HepG2 (cell line): ENCODE results near the gene FN1. TPM values are rescaled to one million over a fixed set of nuclear protein-coding genes. Genes with fewer than 3 reads are reported as not detected.

Experiments used
- AKNA ChIP-seq: sonication (generic); formaldehyde crosslinking; IDR thresholded peaks from 2 replicates; pipeline ENCODE4 v1.4.0; 2020; ENCODE audit warnings: missing genetic modification reagents, borderline replicate concordance
- ATF1 ChIP-seq: IDR thresholded peaks from 2 replicates; pipeline ENCODE4 v1.6.1; 2016; ENCODE audit warnings: mild to moderate bottlenecking, control low read depth
- BCL6 ChIP-seq: IDR thresholded peaks from 2 replicates; pipeline ENCODE4 v1.6.1; 2016; ENCODE audit warnings: missing genetic modification reagents, missing compliant biosample characterization
- CCDC6 ChIP-seq: sonication (generic); formaldehyde crosslinking; IDR thresholded peaks from 2 replicates; pipeline ENCODE4 v1.8.1; 2022; ENCODE audit warnings: mild to moderate bottlenecking, missing genetic modification reagents, moderate library complexity
- ELF4 ChIP-seq: sonication (generic); formaldehyde crosslinking; IDR thresholded peaks from 2 replicates; pipeline ENCODE4 v1.5.0; 2020; ENCODE audit warnings: missing genetic modification reagents, mild to moderate bottlenecking, moderate library complexity, borderline replicate concordance
- HMG20A ChIP-seq: IDR thresholded peaks from 2 replicates; pipeline ENCODE4 v1.6.1; 2016; ENCODE audit warnings: borderline replicate concordance
- KDM5B ChIP-seq: sonication (generic); formaldehyde crosslinking; IDR thresholded peaks from 2 replicates; pipeline ENCODE4 v1.4.0; 2020; ENCODE audit warnings: missing genetic modification reagents, mild to moderate bottlenecking, borderline replicate concordance
- NFKB2 ChIP-seq: sonication (generic); formaldehyde crosslinking; IDR thresholded peaks from 2 replicates; pipeline ENCODE4 v1.4.0; 2020; ENCODE audit warnings: missing genetic modification reagents, borderline replicate concordance
- ONECUT2 ChIP-seq: sonication (generic); formaldehyde crosslinking; IDR thresholded peaks from 2 replicates; pipeline ENCODE4 v1.4.0; 2020; ENCODE audit warnings: missing genetic modification reagents
- REL ChIP-seq: sonication (generic); formaldehyde crosslinking; conservative IDR thresholded peaks from 2 replicates; pipeline ENCODE4 v1.8.0; 2022; ENCODE audit warnings: mild to moderate bottlenecking, missing genetic modification reagents, moderate library complexity
- TFAP4 ChIP-seq: sonication (generic); IDR thresholded peaks from 2 replicates; pipeline ENCODE4 v1.6.1; 2016; ENCODE audit warnings: low read depth, borderline replicate concordance
- ZNF260 ChIP-seq: sonication (generic); formaldehyde crosslinking; IDR thresholded peaks from 2 replicates; pipeline ENCODE4 v1.4.0; 2020; ENCODE audit warnings: missing genetic modification reagents, low read depth, mild to moderate bottlenecking, borderline replicate concordance
- ZNF292 ChIP-seq: sonication (generic); formaldehyde crosslinking; IDR thresholded peaks from 2 replicates; pipeline ENCODE4 v1.8.1; 2022; ENCODE audit warnings: mild to moderate bottlenecking, low read depth, missing genetic modification reagents, borderline replicate concordance
- ZNF510 ChIP-seq: sonication (generic); formaldehyde crosslinking; IDR thresholded peaks from 2 replicates; pipeline ENCODE4 v1.4.0; 2020; ENCODE audit warnings: low read depth, mild to moderate bottlenecking, missing genetic modification reagents
- ZNF7 ChIP-seq: IDR thresholded peaks from 2 replicates; pipeline ENCODE4 v1.6.1; 2016; ENCODE audit warnings: missing biosample characterization, missing genetic modification reagents
- polyA plus RNA-seq, 8 experiments: library from polyadenylated mRNA; depleted of rRNA in 3 of 8; stranded (reverse) in 7 of 8; unstranded in 1 of 8; fragments of >200 nt; fragmentation: Illumina TruSeq in 4 of 8; extraction: Trizol in 4 of 8; gene quantifications; 2 replicates each; pipeline versions ENCODE4 v1.2.1 to v1.2.3, GENCODE V29; 2011 to 2016; ENCODE audit warnings: low read depth in 4 of 8, missing spikeins in 1 of 8, mixed read lengths in 1 of 8; ENCODE audit not compliant: insufficient read depth in 1 of 8
- total RNA-seq, 5 experiments: library from RNA; depleted of rRNA; stranded (reverse); fragments of >200 nt; fragmentation: Illumina TruSeq; extraction: Trizol; gene quantifications; 2 replicates each; pipeline ENCODE4 v1.2.3, GENCODE V29; 2016; ENCODE audit warnings: low read depth in 1 of 5
- TF ChIP-seq, protein P1 (sequence below): sonication (generic); formaldehyde crosslinking; IDR thresholded peaks from 2 replicates; pipeline ENCODE4 v1.4.0; 2020; ENCODE audit warnings: mild to moderate bottlenecking, missing genetic modification reagents, borderline replicate concordance
- TF ChIP-seq, protein P2 (sequence below): IDR thresholded peaks from 2 replicates; pipeline ENCODE4 v1.6.1; 2016; ENCODE audit warnings: mild to moderate bottlenecking, missing biosample characterization, missing genetic modification reagents
- TF ChIP-seq, protein P3 (sequence below): sonication (generic); formaldehyde crosslinking; IDR thresholded peaks from 2 replicates; pipeline ENCODE4 v1.8.0; 2022; ENCODE audit warnings: missing genetic modification reagents, mild to moderate bottlenecking, moderate library complexity, borderline replicate concordance

FN1 gene
- total and polyA plus RNA-seq, 2 of the 13 experiments (the other 11 are each of a cell fraction or from before 2014, with no cell fraction given) = 1,847 to 6,471 TPM

DNA sequence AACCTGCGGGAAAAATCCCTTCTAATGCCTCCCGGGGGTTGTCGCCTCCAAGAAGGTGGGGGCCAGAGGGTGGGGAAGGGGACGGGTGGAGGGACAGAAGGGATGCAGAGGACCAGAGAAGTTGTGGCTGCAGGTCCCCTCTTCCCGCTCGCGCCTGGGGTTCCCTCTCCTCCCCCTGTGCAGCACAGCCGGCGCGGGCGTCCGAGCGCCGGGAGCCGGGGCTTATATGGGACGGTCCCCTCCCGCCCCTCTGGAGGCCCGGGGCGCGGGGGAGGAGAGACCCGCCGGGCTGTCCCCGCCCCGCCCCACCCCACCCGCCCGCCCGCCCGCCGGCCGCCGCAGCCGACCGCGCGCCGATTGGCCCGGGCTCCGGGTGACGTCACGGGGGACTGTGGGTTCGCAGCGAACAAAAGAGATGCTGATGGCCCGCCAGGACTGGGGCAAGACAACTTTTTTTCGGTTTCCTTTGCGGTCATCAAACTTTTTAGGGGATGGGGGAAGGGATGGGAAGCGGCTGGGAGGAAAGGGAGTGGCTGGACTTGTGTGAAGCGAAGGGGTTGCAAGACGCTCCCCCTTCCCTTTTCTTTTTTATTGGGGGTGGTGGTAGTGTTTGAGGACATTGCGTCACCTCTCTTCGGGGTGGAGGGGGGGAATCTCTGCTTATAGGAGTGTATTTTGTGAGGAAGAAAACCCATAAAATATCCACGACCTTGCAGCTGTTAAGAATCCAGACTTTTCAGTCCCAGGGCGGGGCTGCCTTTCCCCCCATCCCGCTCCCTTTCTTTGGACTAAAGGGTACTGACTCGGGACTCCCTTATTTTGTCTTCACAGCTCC lies at the start of gene FN1 (continued):
- TF ChIP-seq BCL6 (CRISPR knock-in tag) (peak; percentile 69; the same call in 1 of the 2 replicates), ZNF260 (no peak), KDM5B (peak; percentile 94), ZNF510 (CRISPR knock-in tag) (peak; percentile 91; the same call in 1 of the 2 replicates), ATF1 (no peak; the same call in none of the 2 replicates), REL (CRISPR knock-in tag) (peak; percentile 91), CCDC6 (peak; percentile 92), NFKB2 (CRISPR knock-in tag) (peak; percentile 97; the same call in 1 of the 2 replicates), TFAP4 (no peak), HMG20A (CRISPR knock-in tag) (no peak; the same call in 1 of the 2 replicates), AKNA (CRISPR knock-in tag) (no peak), ONECUT2 (no peak), ELF4 (CRISPR knock-in tag) (peak; percentile 6; the same call in 1 of the 2 replicates), ZNF7 (CRISPR knock-in tag) (no peak), ZNF292 (no peak; the same call in 1 of the 2 replicates)
- TF ChIP-seq, protein P1, sequence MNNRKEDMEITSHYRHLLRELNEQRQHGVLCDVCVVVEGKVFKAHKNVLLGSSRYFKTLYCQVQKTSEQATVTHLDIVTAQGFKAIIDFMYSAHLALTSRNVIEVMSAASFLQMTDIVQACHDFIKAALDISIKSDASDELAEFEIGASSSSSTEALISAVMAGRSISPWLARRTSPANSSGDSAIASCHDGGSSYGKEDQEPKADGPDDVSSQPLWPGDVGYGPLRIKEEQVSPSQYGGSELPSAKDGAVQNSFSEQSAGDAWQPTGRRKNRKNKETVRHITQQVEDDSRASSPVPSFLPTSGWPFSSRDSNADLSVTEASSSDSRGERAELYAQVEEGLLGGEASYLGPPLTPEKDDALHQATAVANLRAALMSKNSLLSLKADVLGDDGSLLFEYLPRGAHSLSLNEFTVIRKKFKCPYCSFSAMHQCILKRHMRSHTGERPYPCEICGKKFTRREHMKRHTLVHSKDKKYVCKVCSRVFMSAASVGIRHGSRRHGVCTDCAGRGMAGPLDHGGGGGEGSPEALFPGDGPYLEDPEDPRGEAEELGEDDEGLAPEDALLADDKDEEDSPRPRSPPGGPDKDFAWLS (CRISPR knock-in tag) = no peak
- TF ChIP-seq, protein P2, sequence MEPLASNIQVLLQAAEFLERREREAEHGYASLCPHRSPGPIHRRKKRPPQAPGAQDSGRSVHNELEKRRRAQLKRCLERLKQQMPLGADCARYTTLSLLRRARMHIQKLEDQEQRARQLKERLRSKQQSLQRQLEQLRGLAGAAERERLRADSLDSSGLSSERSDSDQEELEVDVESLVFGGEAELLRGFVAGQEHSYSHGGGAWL (CRISPR knock-in tag) = peak; percentile 84; the same call in 1 of the 2 replicates
- TF ChIP-seq, protein P3, sequence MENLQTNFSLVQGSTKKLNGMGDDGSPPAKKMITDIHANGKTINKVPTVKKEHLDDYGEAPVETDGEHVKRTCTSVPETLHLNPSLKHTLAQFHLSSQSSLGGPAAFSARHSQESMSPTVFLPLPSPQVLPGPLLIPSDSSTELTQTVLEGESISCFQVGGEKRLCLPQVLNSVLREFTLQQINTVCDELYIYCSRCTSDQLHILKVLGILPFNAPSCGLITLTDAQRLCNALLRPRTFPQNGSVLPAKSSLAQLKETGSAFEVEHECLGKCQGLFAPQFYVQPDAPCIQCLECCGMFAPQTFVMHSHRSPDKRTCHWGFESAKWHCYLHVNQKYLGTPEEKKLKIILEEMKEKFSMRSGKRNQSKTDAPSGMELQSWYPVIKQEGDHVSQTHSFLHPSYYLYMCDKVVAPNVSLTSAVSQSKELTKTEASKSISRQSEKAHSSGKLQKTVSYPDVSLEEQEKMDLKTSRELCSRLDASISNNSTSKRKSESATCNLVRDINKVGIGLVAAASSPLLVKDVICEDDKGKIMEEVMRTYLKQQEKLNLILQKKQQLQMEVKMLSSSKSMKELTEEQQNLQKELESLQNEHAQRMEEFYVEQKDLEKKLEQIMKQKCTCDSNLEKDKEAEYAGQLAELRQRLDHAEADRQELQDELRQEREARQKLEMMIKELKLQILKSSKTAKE (CRISPR knock-in tag) = peak; percentile 67; the same call in 1 of the 2 replicates
